GM12892 (cell line): Measurements from ENCODE around the gene C2orf68.

Source experiments
- POLR2A ChIP-seq: IDR thresholded peaks from 2 replicates; pipeline ENCODE4 v1.6.1; 2011; ENCODE audit warnings: low read depth, low read length, control low read depth
- POLR2AphosphoS5 ChIP-seq: IDR thresholded peaks from 2 replicates; pipeline ENCODE4 v1.6.1; 2011; ENCODE audit warnings: low read depth, low read length, control low read depth
- TAF1 ChIP-seq: IDR thresholded peaks from 2 replicates; pipeline ENCODE4 v1.6.1; 2011; ENCODE audit warnings: low read depth, mild to moderate bottlenecking, control low read depth, low read length, borderline replicate concordance

- TF ChIP-seq POLR2A, result no peak
- no peak for TF ChIP-seq POLR2AphosphoS5
- no peak for TF ChIP-seq TAF1
These were observed 26.7 kb downstream of the C2orf68 start for GRCh38 chr2:85584857-85585780.
